Activated gamma-delta T cell (primary cell): ENCODE measurements around the gene XIRP2.
"Not testable (repeated sequence)": the region's sequence is repeated elsewhere in the genome, so short reads cannot be mapped to it uniquely, and the experiment has no call there.

Experiments
- DNase-seq: peaks from one replicate; lab custom pipeline; 2025; lab: John Stamatoyannopoulos, UW

XIRP2 gene

DNA sequence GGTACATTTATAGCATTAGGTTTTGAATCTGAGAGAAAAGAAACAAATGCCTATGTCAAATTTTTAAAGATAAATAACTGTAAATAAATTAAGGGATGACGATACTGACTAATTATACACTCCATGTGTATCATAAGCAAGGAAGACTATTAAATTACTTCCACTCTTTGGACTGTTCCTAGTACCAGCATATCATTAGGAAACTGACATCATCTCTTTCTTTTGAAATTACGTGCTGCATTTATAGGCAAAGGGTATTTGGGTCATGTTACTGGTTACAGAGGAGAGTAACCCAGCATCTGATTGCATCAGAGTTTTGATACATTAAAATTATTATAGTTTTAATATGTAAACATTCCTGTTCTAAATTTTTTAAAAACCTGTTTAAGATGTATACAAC, 309.7 kb downstream of the XIRP2 start:
- DNase-seq = no peak

DNA sequence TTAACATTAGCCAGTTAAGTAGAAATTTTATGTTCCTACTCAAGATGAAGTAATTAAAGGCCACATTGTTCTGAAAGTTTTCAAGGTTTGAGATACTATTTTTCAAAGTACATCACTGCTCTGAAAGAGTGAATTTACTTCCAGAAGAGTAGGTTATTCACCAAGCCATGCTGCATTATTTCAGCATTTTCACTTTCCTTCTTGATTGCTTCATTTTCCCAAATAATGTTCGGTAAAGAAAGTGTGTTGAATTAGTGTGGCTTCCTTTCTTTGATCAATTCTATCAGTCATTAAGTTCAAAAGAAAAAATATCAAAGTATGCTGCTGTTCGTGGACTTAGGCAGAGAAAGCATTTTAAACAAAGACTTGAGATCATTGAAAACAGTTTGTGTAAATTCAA, 310.3 kb downstream of the XIRP2 start:
- no peak for DNase-seq

DNA sequence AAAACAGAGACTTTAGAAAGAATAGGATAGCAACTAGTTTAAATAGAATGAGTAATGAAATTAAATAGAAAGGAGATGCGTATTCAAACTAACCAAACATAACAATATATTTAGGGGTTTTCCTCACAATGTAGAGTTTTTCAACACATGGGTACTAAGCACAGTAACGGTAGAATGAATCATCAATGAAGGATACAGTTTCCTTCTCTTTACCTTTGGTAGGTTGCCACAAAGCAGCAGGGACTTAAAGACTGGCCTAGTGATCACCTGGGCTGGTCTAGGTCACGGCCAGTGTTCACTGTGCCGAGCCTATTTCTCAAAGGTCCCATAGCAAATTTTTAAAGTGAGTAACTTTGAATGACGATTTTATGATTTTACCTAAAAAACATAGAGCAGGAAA, 311.7 kb downstream of the XIRP2 start:
- no peak for DNase-seq

- DNase-seq = no peak
These were observed 321.5 kb downstream of the XIRP2 start for GRCh38 chr2:167209784-167210183.

DNA sequence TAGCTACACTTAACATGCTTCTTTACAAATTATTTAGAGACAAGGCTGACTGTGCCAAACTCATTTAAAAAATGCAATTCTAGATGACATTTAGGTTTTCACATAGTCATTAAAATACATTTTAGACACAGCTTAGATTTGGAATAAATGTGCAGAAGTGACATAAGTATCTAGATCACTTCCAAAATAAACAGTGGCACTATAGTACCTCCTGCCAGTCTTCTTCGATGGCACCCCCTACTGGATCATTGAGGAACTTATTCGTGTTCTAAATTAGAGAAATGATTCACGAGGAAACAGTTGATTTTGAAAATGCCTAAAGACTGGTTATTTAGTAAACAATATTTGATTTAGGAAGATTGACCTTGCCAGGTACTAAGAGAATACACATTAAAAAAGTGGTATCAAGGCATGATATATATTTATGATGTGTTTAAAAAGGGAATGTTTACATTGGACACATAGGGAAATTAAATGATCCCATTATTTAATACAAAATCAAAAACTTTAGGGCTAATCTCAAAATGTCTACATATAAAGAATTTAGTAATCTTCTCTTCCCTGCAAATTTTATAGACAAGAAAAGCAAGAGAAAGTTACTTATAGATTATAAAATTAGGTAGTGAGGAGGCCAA, 323.9 kb downstream of the XIRP2 start:
- no peak for DNase-seq

DNA sequence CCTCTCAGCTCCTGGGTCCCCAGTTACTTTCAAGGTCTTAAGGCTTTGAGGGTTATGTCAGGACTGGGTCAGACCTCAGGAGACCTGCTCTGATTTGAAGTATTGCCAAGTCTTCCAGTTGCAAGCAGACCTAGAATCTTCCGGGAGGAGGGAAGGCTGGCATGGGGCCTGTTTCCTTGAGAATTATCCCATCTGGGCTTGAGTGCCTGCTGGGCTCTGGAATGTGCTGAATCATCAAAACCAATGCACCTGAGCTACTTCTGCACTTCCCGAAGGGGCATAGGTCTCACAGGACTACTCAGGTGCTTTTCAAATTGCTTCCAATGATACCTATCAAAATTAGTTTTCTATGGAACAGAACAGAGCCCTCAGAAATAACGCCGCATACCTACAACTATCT, 327.3 kb downstream of the XIRP2 start:
- DNase-seq = no peak

DNA sequence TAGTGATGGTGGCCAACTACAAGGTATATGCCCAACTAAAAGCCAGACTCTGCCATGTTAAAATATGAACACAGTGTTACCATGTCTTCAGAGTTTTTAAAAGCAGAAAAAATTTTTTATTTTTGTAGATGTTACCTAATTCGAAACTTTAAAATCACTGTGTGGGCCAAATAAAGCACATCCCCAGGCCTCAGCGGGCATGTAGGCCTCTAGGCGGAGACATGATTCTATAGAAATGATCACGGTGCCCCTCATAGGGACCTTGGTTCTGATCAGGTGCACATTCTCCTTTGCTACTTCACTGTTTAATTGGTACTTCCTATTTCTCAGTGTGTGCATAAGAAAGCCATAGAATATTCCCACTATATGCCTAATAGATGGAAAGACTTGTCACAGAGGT, 349.2 kb downstream of the XIRP2 start:
- DNase-seq = no peak

DNA sequence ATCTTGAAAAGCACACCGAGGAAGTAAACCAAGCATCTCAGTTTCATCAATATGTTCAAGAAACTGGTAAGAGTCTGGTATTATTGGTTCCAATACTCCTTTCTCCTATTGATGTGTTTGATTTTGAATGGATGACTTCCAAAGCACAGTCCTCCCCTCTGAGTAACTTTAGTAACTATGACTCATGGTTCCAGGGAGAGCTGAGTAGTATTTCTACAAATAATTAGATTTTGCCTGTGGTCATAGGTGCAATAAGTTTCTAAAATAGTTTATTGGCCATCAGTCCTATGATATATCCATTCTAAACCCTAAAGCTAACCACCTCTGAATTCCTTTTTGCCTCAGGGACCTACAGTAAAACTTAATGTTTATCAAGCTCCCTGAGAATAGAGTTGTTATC, 352.4 kb downstream of the XIRP2 start:
- no peak for DNase-seq

GRCh38 chr2:167249197-167249596, 360.9 kb downstream of the XIRP2 start:
- no peak for DNase-seq

GRCh38 chr2:167253025-167253424, 364.7 kb downstream of the XIRP2 start:
- no peak for DNase-seq

DNA sequence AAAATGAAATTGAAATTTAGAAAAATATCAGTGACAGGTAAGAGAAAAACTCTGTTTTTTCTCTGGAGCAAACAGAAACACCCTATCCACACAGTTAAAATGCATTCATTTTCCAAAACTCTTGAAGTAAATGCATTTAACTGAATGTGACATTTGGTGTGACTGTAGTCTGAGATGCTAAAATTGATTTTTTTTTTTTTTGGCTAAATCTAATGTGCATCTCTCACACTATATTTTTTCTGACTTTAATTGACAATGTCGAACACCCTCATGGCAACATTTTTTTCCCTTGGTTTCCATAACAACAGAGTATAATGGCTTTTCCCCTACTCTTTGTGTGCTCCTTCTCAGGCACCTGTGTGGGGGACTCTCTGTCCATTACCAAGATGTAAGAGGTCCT, 366.4 kb downstream of the XIRP2 start:
- DNase-seq = no peak

GRCh38 chr2:167258712-167259111, 370.4 kb downstream of the XIRP2 start:
- DNase-seq = no peak

GRCh38 chr2:167264380-167264779, 376.1 kb downstream of the XIRP2 start:
- DNase-seq = no peak

GRCh38 chr2:167265004-167265403, 376.7 kb downstream of the XIRP2 start:
- DNase-seq = no peak

GRCh38 chr2:167265722-167266121, 377.4 kb downstream of the XIRP2 start:
- no peak for DNase-seq

GRCh38 chr2:167268245-167268644, 380.0 kb downstream of the XIRP2 start:
- not testable (repeated sequence) for DNase-seq

- no peak for DNase-seq
These were observed 383.7 kb downstream of the XIRP2 start for GRCh38 chr2:167271932-167272331.

DNA sequence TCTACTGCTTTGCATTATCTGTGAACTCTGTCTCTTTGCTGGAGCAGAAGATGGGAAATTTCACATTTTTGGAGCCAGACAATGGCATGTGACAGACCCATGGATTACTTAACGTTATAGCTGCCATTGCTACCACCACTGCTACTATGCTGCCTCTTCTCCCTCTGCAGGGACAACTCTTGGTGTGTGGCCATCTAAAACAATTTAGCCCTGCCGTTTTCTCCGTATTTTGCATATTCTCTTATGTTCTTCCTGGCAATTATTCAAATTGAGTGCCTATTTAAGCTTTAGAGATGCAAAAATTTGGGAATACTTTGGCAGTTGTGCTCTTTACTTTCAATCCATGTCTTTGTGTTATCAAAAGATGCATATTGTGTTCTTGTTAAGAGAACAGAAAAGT, 386.8 kb downstream of the XIRP2 start:
- DNase-seq = no peak

DNA sequence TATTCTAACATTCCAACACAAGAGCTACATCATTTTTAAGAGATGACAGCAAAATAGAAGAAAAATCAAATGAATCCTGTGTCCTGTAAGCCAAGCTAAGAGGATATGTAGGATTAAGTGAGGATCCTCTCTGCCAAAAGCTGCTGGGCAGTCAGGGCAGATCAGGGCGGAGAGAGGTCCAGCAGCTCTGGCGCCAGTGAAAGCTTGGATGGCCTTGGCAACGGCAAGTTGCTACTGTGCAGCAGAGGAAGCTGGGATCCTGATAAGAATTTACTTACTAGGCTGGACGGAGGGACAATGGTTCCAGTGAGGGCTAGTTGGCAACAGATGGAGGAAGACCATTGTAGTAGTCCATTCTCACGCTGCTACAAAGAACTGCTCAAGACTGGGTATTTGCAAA, 391.5 kb downstream of the XIRP2 start:
- no peak for DNase-seq

GRCh38 chr2:167287212-167287611, 398.9 kb downstream of the XIRP2 start:
- no peak for DNase-seq

DNA sequence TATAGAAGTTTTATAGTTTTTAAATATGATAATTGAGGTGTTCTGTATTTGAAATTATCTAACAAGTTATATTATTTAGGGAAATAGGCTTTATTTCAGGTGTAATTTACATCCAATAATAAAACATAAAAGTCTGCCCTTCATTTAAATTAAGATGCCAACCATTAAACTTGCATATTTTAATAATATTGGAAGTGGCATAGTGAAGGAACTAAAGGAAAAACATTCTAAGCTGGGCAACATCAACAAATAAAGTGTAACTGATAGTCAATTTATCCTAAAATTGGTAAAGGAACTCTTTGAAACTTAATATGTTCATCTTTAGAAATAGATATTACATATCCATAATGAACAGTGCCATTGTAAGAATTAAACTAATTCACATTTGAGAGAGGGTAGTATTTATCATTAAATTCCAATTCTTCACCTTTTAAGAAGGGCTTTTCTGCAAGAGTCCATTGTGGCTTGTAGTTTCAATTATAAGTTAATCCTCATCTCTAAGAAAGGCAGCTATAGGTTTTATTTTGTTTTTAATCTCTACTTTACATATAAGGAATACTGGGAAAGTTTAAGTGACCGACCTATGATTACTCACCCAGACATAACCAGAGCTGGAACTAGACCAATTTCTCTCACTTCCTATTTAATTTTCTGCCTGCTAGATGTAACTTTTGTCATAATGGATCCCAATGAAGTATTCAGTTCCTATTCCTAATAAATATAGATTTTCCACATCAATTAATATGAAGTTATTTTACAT, 401.6 kb downstream of the XIRP2 start:
- DNase-seq = no peak

DNA sequence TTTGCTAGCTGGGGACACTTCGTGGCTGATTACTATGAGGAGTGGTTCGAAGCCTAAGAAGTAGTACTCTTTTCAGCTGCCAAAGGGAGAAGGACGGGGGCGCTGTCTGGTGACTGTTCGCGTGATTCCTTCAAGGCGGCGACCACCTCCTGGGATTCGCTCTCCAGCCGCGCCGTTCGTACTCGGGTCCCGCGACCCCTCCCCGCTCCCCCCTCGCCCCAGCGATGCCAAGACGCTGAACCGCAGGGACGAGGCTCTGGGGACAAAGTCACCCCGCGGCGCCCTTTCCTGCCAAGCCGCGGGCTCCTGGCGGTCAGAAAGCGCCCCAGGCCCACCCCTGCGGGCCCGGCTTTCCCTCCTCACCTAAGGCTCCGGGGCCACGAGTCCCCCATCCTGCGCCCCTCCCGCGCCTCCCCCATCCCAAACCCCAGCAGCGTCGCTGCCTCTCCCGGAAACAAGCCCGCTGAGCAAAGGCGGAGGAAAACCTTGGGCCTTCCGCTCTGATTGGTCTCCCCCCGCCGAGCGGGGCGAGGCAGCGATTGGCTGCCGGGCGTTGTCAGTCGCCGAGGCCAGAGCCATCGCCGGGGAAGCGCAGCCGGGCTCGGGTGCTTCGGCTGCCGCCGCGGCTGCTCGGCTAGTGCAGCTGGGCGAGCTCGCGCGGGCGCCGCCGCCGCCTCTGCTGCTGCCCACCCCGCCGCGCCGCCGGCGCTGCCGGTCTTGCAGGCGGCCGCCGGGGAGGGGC, 404.3 kb downstream of the XIRP2 start, which contains the start of gene B3GALT1:
TSS of gene B3GALT1 (plus strand) at position 572 of the 742 bp plus-strand sequence.
- DNase-seq = peak; percentile 25
